H9 (cell line): Measurements from ENCODE around the gene KLHL41. TPM values are rescaled to one million over a fixed set of nuclear protein-coding genes. Genes with fewer than 3 reads are reported as not detected.

Experiments used
- DNase-seq: peaks from one replicate; pipeline ENCODE4 v3.0.0-alpha.2; 2017
- H2AFZ ChIP-seq: one replicate; pipeline ENCODE4 v1.6.1; 2013; ENCODE audit warnings: mild to moderate bottlenecking, low read length, control low read depth, moderate library complexity
- H2AK5ac ChIP-seq: 2 replicates; pipeline ENCODE4 v1.6.1; 2013; ENCODE audit warnings: low read length, control low read depth, mixed read lengths; ENCODE audit not compliant: insufficient read length
- H2BK120ac ChIP-seq: one replicate; pipeline ENCODE4 v1.6.1; 2013; ENCODE audit warnings: low read depth, mild to moderate bottlenecking, low read length, control low read depth, inconsistent platforms; ENCODE audit not compliant: poor library complexity, severe bottlenecking
- H2BK12ac ChIP-seq: 2 replicates; pipeline ENCODE4 v1.6.1; 2013; ENCODE audit warnings: low read length, control low read depth, mixed read lengths, low read depth; ENCODE audit not compliant: insufficient read length
- H2BK15ac ChIP-seq: 2 replicates; pipeline ENCODE4 v1.6.1; 2013; ENCODE audit warnings: low read depth, low read length, control low read depth
- H2BK20ac ChIP-seq: one replicate; pipeline ENCODE4 v1.6.1; 2013; ENCODE audit warnings: low read depth, mild to moderate bottlenecking, low read length, control low read depth, inconsistent platforms; ENCODE audit not compliant: poor library complexity, severe bottlenecking
- H2BK5ac ChIP-seq: 2 replicates; pipeline ENCODE4 v1.6.1; 2013; ENCODE audit warnings: low read length, control low read depth, mixed read lengths; ENCODE audit not compliant: insufficient read length
- H3K14ac ChIP-seq: 2 replicates; pipeline ENCODE4 v1.6.1; 2013; ENCODE audit warnings: low read length, control low read depth; ENCODE audit not compliant: insufficient read depth
- H3K18ac ChIP-seq: 2 replicates; pipeline ENCODE4 v1.6.1; 2013; ENCODE audit warnings: low read depth, mild to moderate bottlenecking, mixed read lengths, low read length, control low read depth; ENCODE audit not compliant: insufficient read length
- H3K23ac ChIP-seq: 2 replicates; pipeline ENCODE4 v1.6.1; 2013; ENCODE audit warnings: low read length, control low read depth, mixed read lengths, low read depth; ENCODE audit not compliant: insufficient read length
- H3K23me2 ChIP-seq: 2 replicates; pipeline ENCODE4 v1.6.1; 2013; ENCODE audit warnings: low read depth, mild to moderate bottlenecking, mixed read lengths, low read length, control low read depth; ENCODE audit not compliant: insufficient read length, poor library complexity, severe bottlenecking
- H3K27ac ChIP-seq: 2 replicates; pipeline ENCODE4 v1.5.1; 2013; ENCODE audit warnings: low read length, control low read depth, mixed read lengths, low read depth; ENCODE audit not compliant: insufficient read length
- H3K27me3 ChIP-seq: 2 replicates; pipeline ENCODE4 v1.6.1; 2013; ENCODE audit warnings: low read length, control low read depth, inconsistent platforms; ENCODE audit not compliant: insufficient read depth
- H3K4ac ChIP-seq: 2 replicates; pipeline ENCODE4 v1.6.1; 2013; ENCODE audit warnings: low read depth, mild to moderate bottlenecking, control low read depth, inconsistent platforms, low read length, moderate library complexity
- H3K4me1 ChIP-seq: 2 replicates; pipeline ENCODE4 v1.6.1; 2013; ENCODE audit warnings: low read length, control low read depth, inconsistent platforms; ENCODE audit not compliant: insufficient read depth
- H3K4me2 ChIP-seq: 2 replicates; pipeline ENCODE4 v1.6.1; 2013; ENCODE audit warnings: low read length, control low read depth, mixed read lengths; ENCODE audit not compliant: insufficient read length, insufficient read depth
- H3K56ac ChIP-seq: 2 replicates; pipeline ENCODE4 v1.6.1; 2013; ENCODE audit warnings: low read depth, mild to moderate bottlenecking, mixed read lengths, low read length, control low read depth; ENCODE audit not compliant: insufficient read length
- H3K79me1 ChIP-seq: 2 replicates; pipeline ENCODE4 v1.6.1; 2013; ENCODE audit warnings: low read depth, mild to moderate bottlenecking, moderate library complexity, low read length, control low read depth, inconsistent platforms; ENCODE audit not compliant: insufficient read depth, poor library complexity, severe bottlenecking
- H3K79me2 ChIP-seq: 2 replicates; pipeline ENCODE4 v1.6.1; 2013; ENCODE audit warnings: low read length, control low read depth, inconsistent platforms; ENCODE audit not compliant: insufficient read depth
- H3K9ac ChIP-seq: 2 replicates; pipeline ENCODE4 v1.6.1; 2013; ENCODE audit warnings: low read length, control low read depth, mixed read lengths; ENCODE audit not compliant: insufficient read length; ENCODE audit errors: extremely low read depth
- H3K9me3 ChIP-seq: one replicate; pipeline ENCODE4 v1.6.1; 2013; ENCODE audit warnings: low read depth, low read length, inconsistent platforms; ENCODE audit not compliant: control insufficient read depth
- H3T11ph ChIP-seq: one replicate; pipeline ENCODE4 v1.6.1; 2013; ENCODE audit warnings: mild to moderate bottlenecking, low read length, control low read depth, inconsistent platforms
- H4K20me1 ChIP-seq: one replicate; pipeline ENCODE4 v1.6.1; 2013; ENCODE audit not compliant: control insufficient read depth, insufficient read length, insufficient read depth
- H4K5ac ChIP-seq: 2 replicates; pipeline ENCODE4 v1.6.1; 2013; ENCODE audit warnings: low read depth, mild to moderate bottlenecking, mixed read lengths, low read length, control low read depth; ENCODE audit not compliant: insufficient read length
- H4K8ac ChIP-seq: replicated peaks from 2 replicates; pipeline ENCODE4 v1.6.1; 2013; ENCODE audit warnings: low read length, control low read depth, mixed read lengths, low read depth; ENCODE audit not compliant: insufficient read length
- H4K91ac ChIP-seq: 2 replicates; pipeline ENCODE4 v1.6.1; 2013; ENCODE audit warnings: low read depth, mild to moderate bottlenecking, moderate library complexity, mixed read lengths, low read length, control low read depth; ENCODE audit not compliant: insufficient read length
- H3K27ac Mint-ChIP-seq, 3 experiments: 2 replicates in 2 of 3; 3 replicates in 1 of 3; pipeline ENCODE4 v1.8.0; 2020 to 2021; ENCODE audit warnings: mixed read lengths in 3 of 3, mild to moderate bottlenecking in 1 of 3, moderate library complexity in 1 of 3
- H3K27me3 Mint-ChIP-seq: 2 replicates; pipeline ENCODE4 v1.8.0; 2021; ENCODE audit warnings: low read depth, mild to moderate bottlenecking, moderate library complexity, mixed read lengths
- H3K36me3 Mint-ChIP-seq, 3 experiments: 2 replicates in 2 of 3; 3 replicates in 1 of 3; pipeline ENCODE4 v1.8.0; 2020 to 2021; ENCODE audit warnings: low read depth in 3 of 3, mixed read lengths in 3 of 3; ENCODE audit not compliant: insufficient read depth in 1 of 3
- H3K4me1 Mint-ChIP-seq, 2 experiments: 2 replicates each; pipeline ENCODE4 v1.8.0; 2020; ENCODE audit warnings: mixed read lengths in 2 of 2
- H3K4me3 Mint-ChIP-seq, 2 experiments: 2 replicates in 1 of 2; 3 replicates in 1 of 2; pipeline ENCODE4 v1.8.0; 2020 to 2021; ENCODE audit warnings: mild to moderate bottlenecking in 2 of 2, mixed read lengths in 2 of 2, moderate library complexity in 1 of 2
- H3K9me3 Mint-ChIP-seq, 2 experiments: 2 replicates in 1 of 2; 3 replicates in 1 of 2; pipeline ENCODE4 v1.8.0; 2020; ENCODE audit warnings: mild to moderate bottlenecking in 2 of 2, mixed read lengths in 2 of 2, moderate library complexity in 1 of 2
- WGBS: extraction: QIAGEN DNeasy Blood & Tissue Kit; methylation state at CpG from one replicate; pipeline ENCODE4 v1.1.7; 2013; ENCODE audit warnings: missing lambda C conversion rate, low lambda C conversion rate, mixed read lengths; ENCODE audit not compliant: insufficient read length; ENCODE audit errors: extremely low coverage; 5-methylcytosine and 5-hydroxymethylcytosine counted together
- total RNA-seq: library from RNA; stranded (reverse); gene quantifications from 2 replicates; pipeline ENCODE4 v1.2.1, GENCODE V29; 2021
- TF ChIP-seq, protein P1 (sequence below): fragments of 200-600 bp; sonication (generic); conservative IDR thresholded peaks from 3 replicates; pipeline ENCODE4 v1.8.0; 2021; ENCODE audit warnings: antibody characterized with exemption, mild to moderate bottlenecking

The KLHL41 gene
- total RNA-seq, 1 experiment from 2014 or later, result not detected

DNA sequence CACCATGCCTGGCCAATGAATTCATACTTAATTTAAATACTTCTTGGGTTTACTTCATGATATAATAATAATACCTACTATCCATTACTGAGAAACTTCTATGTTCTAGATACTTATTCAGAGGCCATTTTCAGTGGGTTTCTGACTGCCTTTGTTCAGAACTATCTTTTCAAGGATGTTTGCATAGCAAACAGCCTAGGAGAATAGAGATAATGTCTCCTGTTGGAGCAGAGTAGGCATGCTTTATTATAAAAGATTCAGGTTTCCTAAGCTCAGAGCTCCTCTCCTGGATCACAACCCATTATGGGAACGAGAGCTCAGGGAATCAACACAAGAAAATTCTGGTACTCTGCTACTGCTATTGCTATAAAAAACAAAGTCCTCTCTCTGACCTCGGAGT, 53.0 kb downstream of the KLHL41 start:
- no peak overlapping the region for H4K5ac ChIP-seq
- no peaks in the 10 kb centered on the region for H3K27me3 ChIP-seq
- no CpG with 5 or more reads among the region's 2 CpGs for WGBS
- no peak overlapping the region for H3K18ac ChIP-seq
- H3K4me1 ChIP-seq, result no peaks in the 10 kb centered on the region
- no peaks in the 10 kb centered on the region for H3K9me3 ChIP-seq
- H3K36me3 Mint-ChIP-seq, result peaks cover 27 to 39% (median 28%) of the 10 kb centered on the region in 3 experiments; a peak in 6 of 7 replicates
- H3K79me2 ChIP-seq, result no peaks in the 10 kb centered on the region
- no peaks in the 10 kb centered on the region; a peak in 2 of 5 replicates for H3K9me3 Mint-ChIP-seq
- no peak overlapping the region for H3K9ac ChIP-seq
- H2BK5ac ChIP-seq, result no peak overlapping the region
- H3K4me1 Mint-ChIP-seq, result no peaks in the 10 kb centered on the region
- H3T11ph ChIP-seq, result no peak overlapping the region
- H4K8ac ChIP-seq, result no peak overlapping the region
- no peak overlapping the region for H2BK120ac ChIP-seq
- TF ChIP-seq, protein P1, sequence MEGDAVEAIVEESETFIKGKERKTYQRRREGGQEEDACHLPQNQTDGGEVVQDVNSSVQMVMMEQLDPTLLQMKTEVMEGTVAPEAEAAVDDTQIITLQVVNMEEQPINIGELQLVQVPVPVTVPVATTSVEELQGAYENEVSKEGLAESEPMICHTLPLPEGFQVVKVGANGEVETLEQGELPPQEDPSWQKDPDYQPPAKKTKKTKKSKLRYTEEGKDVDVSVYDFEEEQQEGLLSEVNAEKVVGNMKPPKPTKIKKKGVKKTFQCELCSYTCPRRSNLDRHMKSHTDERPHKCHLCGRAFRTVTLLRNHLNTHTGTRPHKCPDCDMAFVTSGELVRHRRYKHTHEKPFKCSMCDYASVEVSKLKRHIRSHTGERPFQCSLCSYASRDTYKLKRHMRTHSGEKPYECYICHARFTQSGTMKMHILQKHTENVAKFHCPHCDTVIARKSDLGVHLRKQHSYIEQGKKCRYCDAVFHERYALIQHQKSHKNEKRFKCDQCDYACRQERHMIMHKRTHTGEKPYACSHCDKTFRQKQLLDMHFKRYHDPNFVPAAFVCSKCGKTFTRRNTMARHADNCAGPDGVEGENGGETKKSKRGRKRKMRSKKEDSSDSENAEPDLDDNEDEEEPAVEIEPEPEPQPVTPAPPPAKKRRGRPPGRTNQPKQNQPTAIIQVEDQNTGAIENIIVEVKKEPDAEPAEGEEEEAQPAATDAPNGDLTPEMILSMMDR, result no peak
- H3K4ac ChIP-seq, result no peak overlapping the region
- no peaks in the 10 kb centered on the region for H3K79me1 ChIP-seq
- H3K56ac ChIP-seq, result no peak overlapping the region
- no peak overlapping the region for H2AFZ ChIP-seq
- H2BK20ac ChIP-seq, result no peak overlapping the region
- no peak overlapping the region for H3K27ac ChIP-seq
- H4K20me1 ChIP-seq, result no peaks in the 10 kb centered on the region
- no peak overlapping the region for H4K91ac ChIP-seq
- DNase-seq, result no peak
- no peak overlapping the region for H2BK12ac ChIP-seq
- no peak overlapping the region for H3K23ac ChIP-seq
- H3K27me3 Mint-ChIP-seq, result no peaks in the 10 kb centered on the region
- no peak overlapping the region for H3K4me3 Mint-ChIP-seq
- H3K23me2 ChIP-seq, result no peaks in the 10 kb centered on the region
- H3K14ac ChIP-seq, result no peak overlapping the region
- no peak overlapping the region for H2AK5ac ChIP-seq
- H3K4me2 ChIP-seq, result no peak overlapping the region
- no peak overlapping the region for H2BK15ac ChIP-seq
- peak overlapping the region in 1 of 3 experiments; percentile 82; a peak in 1 of 7 replicates for H3K27ac Mint-ChIP-seq
